ENCODE measurements around the gene TSPY2.
"Not testable (repeated sequence)": the region's sequence is repeated elsewhere in the genome, so short reads cannot be mapped to it uniquely, and the experiment has no call there.

Gene TSPY2, protein sequence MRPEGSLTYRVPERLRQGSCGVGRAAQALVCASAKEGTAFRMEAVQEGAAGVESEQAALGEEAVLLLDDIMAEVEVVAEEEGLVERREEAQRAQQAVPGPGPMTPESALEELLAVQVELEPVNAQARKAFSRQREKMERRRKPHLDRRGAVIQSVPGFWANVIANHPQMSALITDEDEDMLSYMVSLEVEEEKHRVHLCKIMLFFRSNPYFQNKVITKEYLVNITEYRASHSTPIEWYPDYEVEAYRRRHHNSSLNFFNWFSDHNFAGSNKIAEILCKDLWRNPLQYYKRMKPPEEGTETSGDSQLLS

DNA sequence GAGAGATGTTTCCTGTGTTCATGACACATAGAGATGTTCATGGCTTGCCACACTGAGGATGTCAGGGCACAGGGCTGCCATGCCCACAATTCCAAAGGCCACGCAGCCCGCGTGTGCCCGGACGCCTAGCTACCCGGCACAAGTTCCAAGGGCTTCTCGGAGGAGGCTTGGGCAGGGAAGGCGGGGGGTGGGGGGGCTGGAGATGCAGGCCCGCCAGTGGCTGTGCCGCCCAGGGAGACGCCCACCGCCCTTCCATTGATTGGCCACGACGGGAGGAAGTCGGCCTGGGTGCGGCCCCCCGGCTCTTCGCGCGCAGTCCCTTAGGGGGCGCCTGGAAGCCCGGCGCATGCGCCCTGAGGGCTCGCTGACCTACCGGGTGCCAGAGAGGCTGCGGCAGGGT is at the start of gene TSPY2:
Gene TSPY2 (plus strand): TSS at position 301 of the 400 bp plus-strand sequence. CDS start 46 bp downstream, at position 347.
- H3K9me2 ChIP-seq (replicated peaks; ENCODE audit: insufficient read depth, low read length); H3K4me2 ChIP-seq (ENCODE audit: low read depth, low read length, poor library complexity, severe bottlenecking); H3F3A ChIP-seq (ENCODE audit: insufficient read depth); H3K9me3 ChIP-seq (ENCODE audit: insufficient read depth, low read length); H3K79me2 ChIP-seq (ENCODE audit: insufficient read depth, low read length); H3K27me3 ChIP-seq (ENCODE audit: low read length); H3K27ac ChIP-seq (ENCODE audit: low read depth, low read length); H2AFZ ChIP-seq (ENCODE audit: low read depth, low read length, severe bottlenecking); H3K36me3 ChIP-seq (ENCODE audit: low read length); H3K9ac ChIP-seq (ENCODE audit: low read length); H4K20me1 ChIP-seq (ENCODE audit: low read depth, low read length); H3K4me3 ChIP-seq (ENCODE audit: insufficient read depth, low read length, poor library complexity, severe bottlenecking): not testable (repeated sequence)

DNA sequence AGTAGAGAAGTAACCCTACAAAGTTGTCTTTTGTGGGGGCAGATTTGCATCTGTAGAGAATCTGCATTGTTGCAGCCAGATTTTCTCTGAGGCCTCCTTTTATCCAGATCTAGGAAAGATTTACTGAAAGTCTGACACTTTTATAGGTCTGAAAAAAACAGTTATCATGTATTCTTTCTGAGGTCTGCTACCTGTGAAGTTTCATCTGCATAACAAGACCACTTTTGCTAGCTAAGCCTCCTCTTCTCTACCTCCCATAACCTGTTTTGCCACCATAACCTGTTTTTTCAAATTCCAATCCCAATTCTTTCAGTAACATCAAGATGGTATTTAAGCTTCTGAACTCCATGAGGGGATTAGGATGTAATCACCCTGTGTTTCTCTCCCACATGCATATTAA is 36.5 kb upstream of the TSPY2 start:
- not testable (repeated sequence) for H3K27ac ChIP-seq (ENCODE audit: low read depth, low read length); H3K27me3 ChIP-seq (ENCODE audit: low read length); H3K4me2 ChIP-seq (ENCODE audit: low read depth, low read length, poor library complexity, severe bottlenecking); H3K79me2 ChIP-seq (ENCODE audit: insufficient read depth, low read length); H3K9ac ChIP-seq (ENCODE audit: low read length); H2AFZ ChIP-seq (ENCODE audit: low read depth, low read length, severe bottlenecking); H3K9me2 ChIP-seq (replicated peaks; ENCODE audit: insufficient read depth, low read length); H4K20me1 ChIP-seq (ENCODE audit: low read depth, low read length); H3F3A ChIP-seq (ENCODE audit: insufficient read depth); H3K36me3 ChIP-seq (ENCODE audit: low read length); H3K9me3 ChIP-seq (ENCODE audit: insufficient read depth, low read length); H3K4me3 ChIP-seq (ENCODE audit: insufficient read depth, low read length, poor library complexity, severe bottlenecking)

DNA sequence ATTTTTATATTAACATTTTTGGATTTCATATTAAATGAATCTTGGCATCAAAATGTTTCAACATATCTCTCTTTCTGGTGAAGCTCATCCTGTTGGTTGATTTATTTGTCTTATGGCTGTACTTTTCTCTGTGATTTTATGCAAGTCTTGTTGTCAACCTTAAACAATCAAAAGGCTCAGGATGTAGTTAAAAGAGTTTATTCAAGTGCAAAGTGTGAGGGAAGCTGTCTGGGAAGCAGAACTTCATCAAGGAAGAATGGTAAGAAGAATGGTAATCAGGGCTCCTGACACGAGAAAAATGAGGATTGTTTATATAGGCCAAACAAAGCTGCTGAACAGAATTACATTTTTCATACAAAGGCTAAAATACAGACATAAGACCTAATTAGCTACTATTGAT is 29.0 kb upstream of the TSPY2 start:
- H3K36me3 ChIP-seq (ENCODE audit: low read length); H3K27ac ChIP-seq (ENCODE audit: low read depth, low read length); H3K9me2 ChIP-seq (replicated peaks; ENCODE audit: insufficient read depth, low read length): not testable (repeated sequence)

DNA sequence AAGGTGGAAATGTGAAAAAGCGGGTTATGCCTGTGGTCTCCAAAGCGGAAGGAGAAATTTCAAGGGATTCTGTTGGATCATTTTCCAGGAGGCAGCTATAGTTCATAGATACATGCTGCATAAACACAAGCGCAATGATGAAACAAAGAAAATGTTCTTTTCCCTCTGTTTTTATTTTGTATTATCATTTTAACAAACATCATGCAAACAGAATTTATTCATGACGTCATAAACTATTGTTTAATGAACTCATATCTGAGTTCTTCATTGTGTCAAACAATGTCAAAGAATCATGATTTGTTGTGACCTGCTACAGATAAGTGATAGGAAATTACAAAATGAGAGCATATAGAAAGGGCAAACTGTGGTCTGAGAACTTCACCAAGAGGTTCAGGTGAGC is 23.8 kb downstream of the TSPY2 start:
- not testable (repeated sequence) for H3K9me2 ChIP-seq (replicated peaks; ENCODE audit: insufficient read depth, low read length); H3K9ac ChIP-seq (ENCODE audit: low read length); H3K27me3 ChIP-seq (ENCODE audit: low read length); H3K4me3 ChIP-seq (ENCODE audit: insufficient read depth, low read length, poor library complexity, severe bottlenecking); H2AFZ ChIP-seq (ENCODE audit: low read depth, low read length, severe bottlenecking); H4K20me1 ChIP-seq (ENCODE audit: low read depth, low read length); H3K79me2 ChIP-seq (ENCODE audit: insufficient read depth, low read length); H3F3A ChIP-seq (ENCODE audit: insufficient read depth); H3K36me3 ChIP-seq (ENCODE audit: low read length); H3K27ac ChIP-seq (ENCODE audit: low read depth, low read length); H3K4me2 ChIP-seq (ENCODE audit: low read depth, low read length, poor library complexity, severe bottlenecking); H3K9me3 ChIP-seq (ENCODE audit: insufficient read depth, low read length)

More for the DNA sequence above, 29.0 kb upstream of the TSPY2 start:
- H3K4me2 ChIP-seq (ENCODE audit: low read depth, low read length, poor library complexity, severe bottlenecking); H3K27me3 ChIP-seq (ENCODE audit: low read length); H4K20me1 ChIP-seq (ENCODE audit: low read depth, low read length); H3K9ac ChIP-seq (ENCODE audit: low read length); H3K4me3 ChIP-seq (ENCODE audit: insufficient read depth, low read length, poor library complexity, severe bottlenecking); H2AFZ ChIP-seq (ENCODE audit: low read depth, low read length, severe bottlenecking); H3K79me2 ChIP-seq (ENCODE audit: insufficient read depth, low read length); H3F3A ChIP-seq (ENCODE audit: insufficient read depth); H3K9me3 ChIP-seq (ENCODE audit: insufficient read depth, low read length): not testable (repeated sequence)

Data from SU-DHL-6 (cell line).